Measurements from ENCODE around the gene ZNF277. TPM values are rescaled to one million over a fixed set of nuclear protein-coding genes. Genes with fewer than 3 reads are reported as not detected.

The ZNF277 gene
- total and polyA plus RNA-seq, 2 donors (not counting 3 experiments of a cell fraction or from before 2014, with no cell fraction given) = 7.8 to 22.6 TPM

GRCh38 chr7:112238330-112238729, 31.8 kb downstream of the ZNF277 start:
- no peak for DNase-seq (ENCODE audit: low read depth, low spot score)
- ChIA-PET CTCF (no interaction called here), POLR2A (no interaction called here)
- no peaks in the 10 kb centered on the region for H3K4me1 ChIP-seq (ENCODE audit: control insufficient read depth, extremely low read depth, insufficient read depth, low read length)
- H4K20me1 ChIP-seq (replicated peaks; ENCODE audit: control insufficient read depth, extremely low read depth, insufficient read depth, low read length) = no peaks in the 10 kb centered on the region
- no peaks in the 10 kb centered on the region for H3K9me1 ChIP-seq (replicated peaks; ENCODE audit: control insufficient read depth, extremely low read depth, insufficient read depth, low read length)
- no peak overlapping the region for H3K4me2 ChIP-seq (ENCODE audit: insufficient read depth, low read length)
- dilution Hi-C loops (cut with MboI; ENCODE audit: extremely low pct_ligation_motif_present, low sequenced_read_pairs) (no loop called here), intact Hi-C loops (cut with micrococcal nuclease) (no loop called here)
- no peaks in the 10 kb centered on the region for H3K27me3 ChIP-seq (ENCODE audit: control insufficient read depth in 2 of 2, insufficient read depth in 2 of 2, low read length in 2 of 2)
- H3K9ac ChIP-seq (replicated peaks; ENCODE audit: extremely low read depth, insufficient read depth, low read length) = no peak overlapping the region
- H3K9me3 ChIP-seq (replicated peaks; ENCODE audit: control insufficient read depth, insufficient read depth, low read length) = no peaks in the 10 kb centered on the region
- no peak overlapping the region for H3K4me3 ChIP-seq (replicated peaks in 1 of 3; ENCODE audit: insufficient read depth in 1 of 3, low read depth in 1 of 3, low read length in 3 of 3)
- no peaks in the 10 kb centered on the region for H3K36me3 ChIP-seq (ENCODE audit: control insufficient read depth in 2 of 2, extremely low read depth in 1 of 2, insufficient read depth in 2 of 2, low read length in 2 of 2)
- H3K27ac ChIP-seq (ENCODE audit: insufficient read depth, low read depth, low read length) = no peak overlapping the region
- no peak overlapping the region for H2AFZ ChIP-seq (ENCODE audit: low read depth, low read length)
- TF ChIP-seq, protein P1, sequence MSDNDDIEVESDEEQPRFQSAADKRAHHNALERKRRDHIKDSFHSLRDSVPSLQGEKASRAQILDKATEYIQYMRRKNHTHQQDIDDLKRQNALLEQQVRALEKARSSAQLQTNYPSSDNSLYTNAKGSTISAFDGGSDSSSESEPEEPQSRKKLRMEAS (IDR thresholded peaks at IDR 0.05; ENCODE audit: insufficient read depth, insufficient read length) = no peak
- TF ChIP-seq MYC (IDR thresholded peaks at IDR 0.05; ENCODE audit: low read depth, low read length) = no peak
- TF ChIP-seq GATA2 (IDR thresholded peaks at IDR 0.05; ENCODE audit: insufficient read depth, insufficient read length, low read depth, low read length) = no peak
- no peak for TF ChIP-seq EZH2 (IDR thresholded peaks at IDR 0.05; ENCODE audit: borderline replicate concordance, low read depth, low read length, severe bottlenecking)
- TF ChIP-seq POLR2AphosphoS5 (IDR thresholded peaks at IDR 0.05; ENCODE audit: insufficient read depth, low read depth, low read length) = no peak
- TF ChIP-seq CTCF (IDR thresholded peaks at IDR 0.05; ENCODE audit: extremely low read depth in 1 of 2, insufficient read depth in 1 of 2, low read depth in 1 of 2, low read length in 2 of 2) = no peak
- TF ChIP-seq POLR2A (IDR thresholded peaks at IDR 0.05; ENCODE audit: low read depth, low read length) = no peak
- TF ChIP-seq FOS (IDR thresholded peaks at IDR 0.05; ENCODE audit: borderline replicate concordance, insufficient read depth, low read length) = no peak
- no peak for TF ChIP-seq JUN (IDR thresholded peaks at IDR 0.05; ENCODE audit: borderline replicate concordance, insufficient read depth, insufficient read length, low read depth)
- BruUV-seq (replicated peaks) = no TSS peak
- no peak for FAIRE-seq
- peaks cover 2% of the 10 kb centered on the region for H3K79me2 ChIP-seq (ENCODE audit: control insufficient read depth, insufficient read depth, low read length)

Measured in endothelial cell of umbilical vein (primary cell).